Measurements from ENCODE around the gene TXNDC12. TPM values are rescaled to one million over a fixed set of nuclear protein-coding genes. Genes with fewer than 3 reads are reported as not detected.
"Not testable (repeated sequence)": the region's sequence is repeated elsewhere in the genome, so short reads cannot be mapped to it uniquely, and the experiment has no call there.

Gene TXNDC12
- polyA plus RNA-seq, 6 donors from 2014 or later = 67.9 to 98.7 (median 82.6) TPM

- H3K4me3 Mint-ChIP-seq = no peak overlapping the region
- H3K27ac Mint-ChIP-seq = peak overlapping the region in 1 of 6 donors; percentile 26
- DNase-seq = no peak
- no peaks in the 10 kb centered on the region for H3K27me3 Mint-ChIP-seq
- H3K4me1 Mint-ChIP-seq = peaks cover 3 to 15% (median 11%) of the 10 kb centered on the region in 3 donors
- no peaks in the 10 kb centered on the region for H3K36me3 Mint-ChIP-seq
- no peak for ATAC-seq (ENCODE audit: low read depth in 2 of 2)
- H3K9me3 Mint-ChIP-seq = no peaks in the 10 kb centered on the region
Measured at GRCh38 chr1:52037402-52037814, 17.6 kb downstream of the TXNDC12 start.

DNA sequence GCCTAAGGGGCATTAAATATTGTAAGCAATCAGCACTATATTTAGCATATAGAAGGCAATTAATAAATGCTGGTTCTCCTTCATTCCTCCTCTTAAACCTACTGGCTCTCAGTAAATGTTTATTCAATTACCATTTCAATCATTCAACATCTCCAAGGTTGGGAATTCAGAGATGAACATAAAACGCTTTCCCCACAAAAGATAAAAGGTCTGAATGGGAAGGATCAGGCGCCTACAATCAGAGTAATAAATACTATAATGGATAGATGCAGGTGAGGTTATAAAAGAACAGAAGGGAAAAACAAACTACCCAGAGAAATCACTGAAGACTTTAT lies 21.0 kb downstream of the TXNDC12 start:
- DNase-seq = no peak
- Mint-ChIP-seq H3K4me1 (peaks cover 25 to 36% (median 32%) of the 10 kb centered on the region in 3 donors), H3K27ac (peak overlapping the region; percentile 94 to 96 (median 95)), H3K4me3 (peak overlapping the region; percentile 16 to 97 (median 94)), H3K27me3 (no peaks in the 10 kb centered on the region), H3K9me3 (no peaks in the 10 kb centered on the region), H3K36me3 (peaks cover 0 to 4% of the 10 kb centered on the region in 2 donors)
- ATAC-seq (ENCODE audit: low read depth in 2 of 2) = no peak

DNA sequence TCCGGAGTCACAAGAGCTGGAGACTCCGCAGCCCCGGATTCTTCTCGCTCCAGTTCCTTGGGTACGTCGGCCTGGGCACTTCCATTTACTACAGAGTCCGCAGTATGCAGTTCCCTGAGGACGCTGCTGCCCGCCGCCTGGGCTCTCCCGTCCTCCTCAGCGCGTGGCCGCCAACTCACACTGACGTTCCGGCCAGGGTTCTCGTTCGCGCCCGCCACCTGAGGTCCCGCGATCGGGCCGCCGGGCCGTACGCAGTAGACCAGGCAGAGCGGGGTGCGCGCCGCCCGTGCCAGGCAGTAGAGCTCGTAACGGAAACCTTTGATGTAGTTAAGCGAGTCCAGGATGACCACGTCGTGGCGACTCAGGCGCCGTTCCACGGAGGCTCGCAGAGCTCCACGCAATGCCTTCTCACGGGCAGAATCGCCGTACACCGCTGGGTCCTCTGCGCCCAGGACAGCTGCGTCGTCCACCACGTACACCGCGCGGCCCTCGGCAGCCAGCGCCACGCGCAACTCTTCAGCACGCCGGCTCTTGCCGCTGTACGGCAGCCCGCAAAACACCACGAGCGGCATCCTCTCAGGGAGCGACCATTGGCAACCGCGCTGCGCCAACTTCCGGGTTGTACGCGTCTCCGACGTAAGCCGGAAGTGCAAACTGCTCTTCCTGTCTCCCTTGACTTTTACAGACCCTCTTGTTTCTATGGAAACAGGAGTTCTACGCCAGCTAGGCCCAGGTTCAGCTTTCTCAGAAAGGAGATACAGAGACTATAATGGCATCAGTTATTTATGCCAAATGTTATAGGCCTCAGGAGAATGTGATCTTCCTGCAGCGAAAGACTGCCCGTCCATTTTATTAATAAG lies 21.6 kb downstream of the TXNDC12 start, which contains the start of gene KTI12:
TSS of gene KTI12 (minus strand) at position 621 of the 860 bp plus-strand sequence. CDS start at position 572, 49 bp downstream.
- Mint-ChIP-seq H3K27me3 (no peaks in the 10 kb centered on the region), H3K36me3 (peaks cover 0 to 4% of the 10 kb centered on the region in 2 donors), H3K4me1 (peaks cover 25 to 36% (median 32%) of the 10 kb centered on the region in 3 donors), H3K4me3 (peak within 1 kb of the TSS; percentile 90 to 97 (median 94)), H3K27ac (peak within 1 kb of the TSS; percentile 94 to 96 (median 95)), H3K9me3 (no peaks in the 10 kb centered on the region)
- DNase-seq (peak; percentile 84), ATAC-seq (ENCODE audit: low read depth in 2 of 2) (peak; percentile 96 to 97)

- Mint-ChIP-seq H3K4me3 (peak overlapping the region; percentile 90 to 97 (median 94)), H3K9me3 (no peaks in the 10 kb centered on the region), H3K27ac (peak overlapping the region; percentile 70 to 96 (median 94)), H3K27me3 (no peaks in the 10 kb centered on the region), H3K36me3 (peaks cover 0 to 4% of the 10 kb centered on the region in 2 donors), H3K4me1 (peaks cover 25 to 36% (median 32%) of the 10 kb centered on the region in 3 donors)
- DNase-seq (no peak), ATAC-seq (ENCODE audit: low read depth in 2 of 2) (peak in 1 of 2 donors; percentile 4)
Measured at GRCh38 chr1:52032785-52033131, 22.2 kb downstream of the TXNDC12 start.

DNA sequence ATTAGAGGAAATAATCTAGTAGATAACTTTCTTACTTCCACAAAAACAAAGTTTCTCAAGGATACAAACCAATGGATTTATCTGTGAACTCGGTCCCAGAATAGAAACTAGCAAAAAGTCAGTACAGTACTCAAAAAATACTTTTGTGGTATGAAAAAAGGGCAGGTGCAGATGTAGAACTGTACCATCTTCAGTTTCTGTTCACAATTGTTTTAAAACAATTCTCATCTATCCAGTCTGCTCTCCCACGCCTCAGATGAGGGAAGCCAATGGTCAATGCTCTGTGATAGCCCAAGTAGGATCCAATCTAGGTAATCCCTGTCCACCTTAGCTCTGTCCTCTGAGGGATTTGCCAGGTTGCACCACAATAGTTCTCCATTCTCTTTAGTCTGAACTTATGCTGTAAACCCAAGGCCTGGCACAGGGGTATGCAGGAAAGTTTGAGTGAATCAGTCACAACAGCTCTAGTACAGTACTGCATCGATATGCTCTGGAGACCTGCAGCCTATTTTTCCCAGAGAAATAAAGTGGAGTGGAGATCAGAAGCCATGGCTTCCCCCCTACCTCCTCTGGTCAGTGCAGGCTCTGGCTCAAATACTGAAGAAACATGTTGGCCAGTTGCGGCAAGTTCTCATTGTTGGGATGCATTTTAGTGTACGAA lies 22.7 kb downstream of the TXNDC12 start:
- Mint-ChIP-seq H3K27ac (peak overlapping the region; percentile 22 to 96 (median 82)), H3K27me3 (no peaks in the 10 kb centered on the region), H3K9me3 (no peaks in the 10 kb centered on the region), H3K4me1 (peaks cover 25 to 36% (median 32%) of the 10 kb centered on the region in 3 donors), H3K4me3 (peak overlapping the region; percentile 90 to 97 (median 94)), H3K36me3 (peaks cover 0 to 6% of the 10 kb centered on the region in 2 donors)
- no peak for ATAC-seq (ENCODE audit: low read depth in 2 of 2)
- no peak for DNase-seq

DNA sequence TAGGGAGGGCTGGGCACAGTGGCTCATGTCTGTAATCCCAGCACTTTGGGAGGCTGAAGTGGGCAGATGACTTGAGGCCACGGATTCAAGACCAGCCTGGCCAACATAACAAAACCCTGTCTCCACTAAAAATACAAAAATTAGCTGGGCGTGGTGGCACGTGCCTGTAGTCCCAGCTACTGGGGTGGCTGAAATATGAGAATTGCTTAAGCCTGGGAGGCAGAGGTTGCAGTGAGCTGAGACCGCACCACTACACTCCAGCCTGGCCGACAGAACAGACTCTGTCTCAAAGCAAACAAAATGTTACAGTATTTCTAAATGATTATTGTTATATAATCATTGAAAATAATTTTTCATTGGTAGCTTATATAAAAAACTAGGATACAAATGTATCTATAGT lies 26.2 kb downstream of the TXNDC12 start:
- DNase-seq; H3K9me3 Mint-ChIP-seq; H3K27me3 Mint-ChIP-seq; H3K27ac Mint-ChIP-seq; ATAC-seq (ENCODE audit: low read depth in 2 of 2); H3K4me3 Mint-ChIP-seq: not testable (repeated sequence)
- peaks cover 29 to 32% (median 29%) of the 10 kb centered on the region in 3 donors for H3K4me1 Mint-ChIP-seq
- H3K36me3 Mint-ChIP-seq = peaks cover 10 to 21% of the 10 kb centered on the region in 2 donors

GRCh38 chr1:52028328-52028727 lies 26.7 kb downstream of the TXNDC12 start:
- peaks cover 13 to 26% of the 10 kb centered on the region in 2 donors for H3K36me3 Mint-ChIP-seq
- no peak overlapping the region for H3K4me3 Mint-ChIP-seq
- H3K4me1 Mint-ChIP-seq = peaks cover 26 to 29% (median 29%) of the 10 kb centered on the region in 3 donors
- no peaks in the 10 kb centered on the region for H3K9me3 Mint-ChIP-seq
- no peak for ATAC-seq (ENCODE audit: low read depth in 2 of 2)
- no peak overlapping the region for H3K27ac Mint-ChIP-seq
- no peaks in the 10 kb centered on the region for H3K27me3 Mint-ChIP-seq
- DNase-seq = no peak

GRCh38 chr1:52026278-52026677 lies 28.7 kb downstream of the TXNDC12 start:
- Mint-ChIP-seq H3K4me1 (peaks cover 9 to 17% (median 10%) of the 10 kb centered on the region in 3 donors), H3K9me3 (no peaks in the 10 kb centered on the region), H3K27me3 (no peaks in the 10 kb centered on the region), H3K4me3 (no peak overlapping the region), H3K27ac (no peak overlapping the region), H3K36me3 (peaks cover 30 to 31% of the 10 kb centered on the region in 2 donors)
- DNase-seq = no peak
- no peak for ATAC-seq (ENCODE audit: low read depth in 2 of 2)

GRCh38 chr1:52022133-52022532 lies 32.9 kb downstream of the TXNDC12 start:
- no peaks in the 10 kb centered on the region for H3K9me3 Mint-ChIP-seq
- peaks cover 0 to 4% (median 0%) of the 10 kb centered on the region in 3 donors for H3K4me1 Mint-ChIP-seq
- H3K27me3 Mint-ChIP-seq = no peaks in the 10 kb centered on the region
- DNase-seq (no peak), ATAC-seq (ENCODE audit: low read depth in 2 of 2) (no peak)
- H3K4me3 Mint-ChIP-seq = no peak overlapping the region
- peaks cover 38 to 43% of the 10 kb centered on the region in 2 donors for H3K36me3 Mint-ChIP-seq
- H3K27ac Mint-ChIP-seq = peak overlapping the region in 1 of 6 donors; percentile 47

GRCh38 chr1:52008071-52008809 lies 46.8 kb downstream of the TXNDC12 start:
- Mint-ChIP-seq H3K36me3 (no peaks in the 10 kb centered on the region), H3K27ac (no peak overlapping the region), H3K4me3 (no peak overlapping the region), H3K9me3 (no peaks in the 10 kb centered on the region), H3K27me3 (peaks cover 14 to 42% (median 21%) of the 10 kb centered on the region in 3 donors), H3K4me1 (peaks cover 0 to 2% (median 0%) of the 10 kb centered on the region in 3 donors)
- ATAC-seq (ENCODE audit: low read depth in 2 of 2) (no peak), DNase-seq (no peak)

DNA sequence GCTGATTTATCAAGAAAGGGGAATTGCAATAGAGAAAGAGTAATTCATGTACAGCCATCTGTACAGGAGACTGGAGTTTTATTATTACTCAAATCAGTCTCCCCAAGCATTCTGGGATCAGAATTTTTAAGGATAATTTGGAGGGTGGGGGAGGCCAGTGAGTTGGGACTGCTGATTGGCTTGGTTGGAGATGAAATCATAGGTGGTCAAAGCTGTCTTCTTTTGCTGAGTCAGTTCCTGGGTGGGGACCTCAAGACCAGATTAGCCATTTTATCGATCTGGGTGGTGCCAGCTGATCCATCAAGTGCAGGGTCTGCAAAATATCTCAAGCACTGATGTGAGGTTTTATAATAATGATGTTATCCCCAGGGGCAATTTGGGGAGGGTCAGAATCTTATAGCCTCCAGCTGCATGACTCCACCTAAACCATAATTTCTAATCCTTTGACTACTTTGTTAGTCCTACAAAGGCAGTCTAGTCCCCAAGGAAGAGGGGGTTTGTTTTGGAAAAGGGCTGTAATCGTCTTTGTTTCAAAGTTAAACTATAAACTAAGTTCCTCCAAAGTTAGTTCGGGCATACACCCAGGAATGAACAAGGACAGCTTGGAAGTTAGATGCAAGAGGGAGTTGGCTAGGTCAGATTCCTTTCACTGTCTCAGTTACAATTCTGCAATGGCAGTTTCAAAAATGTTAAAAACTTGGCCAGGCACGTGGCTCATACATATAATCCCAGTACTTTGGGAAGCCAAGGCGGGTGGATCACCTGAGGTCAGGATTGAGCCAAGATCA lies 47.6 kb downstream of the TXNDC12 start:
- H3K36me3 Mint-ChIP-seq = no peaks in the 10 kb centered on the region
- no peak overlapping the region for H3K4me3 Mint-ChIP-seq
- DNase-seq (no peak), ATAC-seq (ENCODE audit: low read depth in 2 of 2) (no peak)
- H3K27me3 Mint-ChIP-seq = peaks cover 14 to 42% (median 22%) of the 10 kb centered on the region in 3 donors
- no peaks in the 10 kb centered on the region for H3K9me3 Mint-ChIP-seq
- H3K4me1 Mint-ChIP-seq = peaks cover 0 to 2% (median 0%) of the 10 kb centered on the region in 3 donors
- no peak overlapping the region for H3K27ac Mint-ChIP-seq

GRCh38 chr1:52006081-52006553 lies 48.9 kb downstream of the TXNDC12 start:
- not testable (repeated sequence) for H3K9me3 Mint-ChIP-seq; DNase-seq; H3K4me3 Mint-ChIP-seq; H3K27ac Mint-ChIP-seq; ATAC-seq (ENCODE audit: low read depth in 2 of 2); H3K36me3 Mint-ChIP-seq; H3K4me1 Mint-ChIP-seq
- H3K27me3 Mint-ChIP-seq = peaks cover 14 to 42% (median 25%) of the 10 kb centered on the region in 3 donors

Measured in naive B cell (primary cell).